HG03095 (cell line): Measurements from ENCODE around the gene CRLF2.
"Not testable (repeated sequence)": the region's sequence is repeated elsewhere in the genome, so short reads cannot be mapped to it uniquely, and the experiment has no call there.

Experiments
- ATAC-seq: cut with Tn5 transposase; IDR thresholded peaks from one replicate; pipeline ENCODE4 v1.9.1; 2021; ENCODE audit warnings: moderate library complexity; ENCODE audit not compliant: unreplicated experiment

CRLF2 gene

DNA sequence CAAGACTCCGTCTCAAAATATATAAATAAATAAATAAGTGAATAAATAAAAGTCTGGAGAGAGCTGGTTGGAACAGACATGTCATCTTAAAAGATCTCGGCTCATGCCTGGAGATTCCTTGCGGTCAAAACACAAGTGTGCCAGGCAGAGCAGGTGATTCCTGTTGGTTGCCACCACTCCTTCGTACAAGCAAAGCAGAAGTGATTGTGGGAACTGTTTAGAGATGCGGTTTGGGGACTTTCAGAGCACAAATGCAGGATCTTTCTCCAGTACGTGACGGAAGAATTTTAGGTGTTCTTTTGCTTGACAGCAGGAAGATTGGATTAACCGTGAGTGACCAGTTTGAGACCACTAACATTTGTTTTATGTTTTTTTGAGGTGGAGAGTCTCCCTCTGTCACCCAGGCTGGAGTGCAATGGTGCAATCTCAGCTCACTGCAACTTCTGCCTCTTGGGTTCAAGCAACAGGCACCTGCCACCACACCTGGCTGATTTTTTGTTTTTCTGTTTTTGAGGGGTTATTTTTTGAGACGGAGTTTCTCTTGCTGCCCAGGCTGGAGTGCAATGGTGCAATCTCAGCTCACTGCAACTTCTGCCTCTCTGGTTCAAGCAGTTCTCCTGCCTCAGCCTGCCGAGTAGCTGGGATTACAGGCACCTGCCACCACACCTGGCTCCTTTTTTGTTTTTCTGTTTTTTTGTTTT, 2.8 kb upstream of the CRLF2 start:
- no peak for ATAC-seq

DNA sequence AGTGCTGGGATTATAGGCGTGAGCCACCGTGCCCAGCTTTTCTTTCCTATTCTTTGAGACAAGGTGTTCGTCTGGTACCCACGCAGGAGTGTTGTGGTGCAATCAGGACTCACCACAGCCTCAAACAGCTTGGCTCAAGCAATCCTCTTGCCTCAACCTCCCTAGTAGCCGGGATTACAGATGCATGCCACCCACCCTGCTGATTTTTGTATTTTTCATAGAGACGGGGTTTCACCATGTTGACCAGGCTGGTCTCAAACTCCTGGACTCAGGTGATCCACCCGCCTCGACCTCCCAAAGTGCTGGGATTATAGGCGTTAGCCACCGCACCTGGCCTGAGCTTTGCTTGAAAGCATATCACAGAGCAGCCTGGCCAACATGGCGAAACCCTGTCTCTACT, 1.5 kb upstream of the CRLF2 start:
- ATAC-seq: no peak

DNA sequence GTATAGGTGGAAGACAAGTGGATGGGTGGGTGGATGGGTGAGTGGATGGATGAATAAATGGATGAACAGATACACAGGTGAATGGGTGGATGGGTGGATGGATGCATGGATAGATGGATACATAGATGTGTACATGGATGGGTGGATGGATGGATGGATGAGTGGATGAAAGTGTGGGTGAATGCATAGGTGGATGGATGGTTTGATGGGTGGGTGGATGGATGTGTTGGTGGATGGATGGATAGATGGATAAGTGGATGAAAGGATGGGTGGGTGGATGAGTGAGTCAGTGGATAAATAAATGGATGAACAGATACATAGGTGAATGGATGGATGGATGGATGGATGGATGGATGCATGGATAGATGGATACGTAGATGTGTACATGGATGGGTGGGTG, 1.6 kb downstream of the CRLF2 start:
- no peak for ATAC-seq

DNA sequence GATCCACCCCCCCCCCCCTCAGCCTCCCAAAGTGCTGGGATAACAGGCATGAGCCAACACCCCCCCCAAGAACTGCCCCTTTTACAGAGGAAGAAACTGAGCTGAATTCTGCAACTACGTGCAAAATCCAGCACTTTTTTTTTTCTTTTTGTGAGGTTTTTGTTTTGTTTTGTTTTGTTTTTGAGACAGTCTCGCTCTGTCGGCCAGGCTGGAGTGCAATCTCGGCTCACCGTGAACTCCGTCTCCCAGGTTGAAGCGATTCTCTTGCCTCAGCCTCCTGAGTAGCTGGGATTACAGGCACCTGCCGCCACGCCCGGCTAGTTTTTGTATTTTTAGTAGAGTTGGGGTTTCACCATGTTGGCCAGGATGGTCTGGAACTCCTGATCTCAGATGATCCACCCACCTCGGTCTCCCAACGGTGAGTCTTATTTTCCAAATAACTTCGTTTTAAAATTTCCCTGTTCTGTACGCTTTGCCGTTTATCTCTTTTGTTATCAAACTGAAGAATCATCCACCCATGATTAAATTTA, 4.9 kb downstream of the CRLF2 start:
- ATAC-seq: no peak

DNA sequence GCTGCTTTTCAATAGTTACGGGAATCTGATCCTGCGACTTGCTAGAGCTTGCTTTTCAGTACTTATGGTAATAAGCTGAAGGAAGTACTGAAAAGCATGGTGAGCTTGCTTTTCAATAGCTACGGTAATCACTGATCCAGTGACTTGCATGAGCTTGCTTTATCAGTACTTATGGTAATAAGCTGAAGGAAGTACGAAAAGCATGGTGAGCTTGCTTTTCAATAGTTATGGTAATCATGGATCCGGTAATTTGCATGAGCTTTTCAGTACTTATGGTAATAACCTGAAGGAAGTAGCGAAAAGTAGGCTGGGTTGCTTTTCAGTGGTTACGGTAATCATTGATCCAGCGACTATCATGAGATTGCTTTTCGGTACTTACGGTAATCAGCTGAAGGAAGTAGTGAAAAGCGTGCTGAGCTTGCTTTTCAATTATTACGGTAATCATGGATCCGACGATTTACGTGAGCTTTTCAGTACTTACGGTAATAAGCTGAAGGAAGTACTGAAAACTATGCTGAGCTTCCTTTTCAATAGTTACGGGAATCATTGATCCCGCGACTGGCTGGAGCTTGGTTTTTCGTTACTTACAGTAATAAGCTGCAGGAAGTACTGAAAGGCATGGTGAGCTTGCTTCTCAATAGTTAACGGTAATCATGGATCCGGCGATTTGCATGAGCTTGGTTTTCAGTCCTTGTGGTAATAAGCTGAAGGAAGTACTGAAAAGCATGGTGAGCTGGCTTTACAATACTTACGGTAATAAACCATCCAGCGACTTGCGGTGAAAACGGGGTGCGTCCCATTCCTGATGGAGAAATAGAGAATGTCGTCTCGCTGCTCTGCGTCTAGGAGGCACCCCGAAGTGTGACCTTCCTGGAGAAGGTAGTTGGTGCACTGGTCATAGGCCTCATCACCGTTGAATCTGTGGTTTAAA, 6.5 kb downstream of the CRLF2 start:
- no peak for ATAC-seq

DNA sequence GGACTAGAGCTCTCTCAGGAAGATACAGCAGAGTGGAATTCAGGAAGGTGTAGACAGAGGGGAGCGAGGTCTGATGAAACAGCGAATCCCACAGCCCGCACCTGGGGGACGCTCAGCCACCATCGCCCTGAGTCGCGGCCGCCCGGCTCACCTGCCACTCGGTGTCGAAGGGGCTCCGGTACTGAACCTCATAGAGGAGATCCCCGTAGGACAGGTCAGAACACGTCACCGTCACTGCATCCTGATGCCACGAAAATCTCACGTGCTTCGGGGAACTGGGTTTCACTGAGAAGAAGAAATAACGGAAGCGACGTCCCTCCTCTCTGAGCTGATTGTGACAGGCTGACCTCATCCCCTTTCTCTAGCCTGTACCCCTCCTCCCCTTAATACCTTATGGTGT, 10.2 kb downstream of the CRLF2 start:
- no peak for ATAC-seq

DNA sequence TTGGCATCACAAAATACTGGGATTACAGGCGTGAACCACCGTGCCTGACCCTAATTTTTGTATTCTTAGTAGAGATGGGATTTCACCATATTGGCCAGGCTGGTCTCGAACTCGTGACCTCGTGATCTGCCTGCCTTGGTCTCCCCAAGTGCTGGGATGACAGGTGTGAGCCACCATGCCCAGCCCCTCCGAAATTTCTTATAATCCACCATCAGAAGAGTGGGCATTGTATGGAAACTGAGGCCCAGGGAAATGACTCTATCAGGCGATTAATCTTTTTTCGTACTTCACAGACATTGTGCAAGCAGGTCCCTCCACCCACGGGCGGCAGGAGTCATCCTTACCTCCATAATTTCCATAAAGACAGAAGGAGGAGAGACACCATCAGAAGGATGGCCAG, 16.0 kb downstream of the CRLF2 start:
- no peak for ATAC-seq

DNA sequence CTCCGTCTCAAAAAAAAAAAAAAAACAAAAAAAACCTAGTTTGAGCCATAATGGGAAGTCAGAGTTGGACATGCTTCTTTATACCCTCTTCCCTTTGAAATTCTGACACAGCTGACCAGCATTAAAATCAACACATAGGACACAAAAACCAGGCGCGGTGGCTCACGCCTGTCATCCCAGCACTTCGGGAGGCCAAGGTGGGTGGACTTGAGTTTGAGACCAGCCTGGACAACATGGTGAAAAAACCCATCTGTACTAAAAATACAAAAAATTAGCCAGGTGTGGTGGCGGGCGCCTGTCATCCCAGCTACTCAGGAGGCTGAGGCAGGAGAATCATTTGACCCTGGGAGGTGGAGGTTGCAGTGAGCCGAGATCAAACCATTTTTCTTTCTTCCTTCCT, 20.3 kb downstream of the CRLF2 start:
- not testable (repeated sequence) for ATAC-seq

DNA sequence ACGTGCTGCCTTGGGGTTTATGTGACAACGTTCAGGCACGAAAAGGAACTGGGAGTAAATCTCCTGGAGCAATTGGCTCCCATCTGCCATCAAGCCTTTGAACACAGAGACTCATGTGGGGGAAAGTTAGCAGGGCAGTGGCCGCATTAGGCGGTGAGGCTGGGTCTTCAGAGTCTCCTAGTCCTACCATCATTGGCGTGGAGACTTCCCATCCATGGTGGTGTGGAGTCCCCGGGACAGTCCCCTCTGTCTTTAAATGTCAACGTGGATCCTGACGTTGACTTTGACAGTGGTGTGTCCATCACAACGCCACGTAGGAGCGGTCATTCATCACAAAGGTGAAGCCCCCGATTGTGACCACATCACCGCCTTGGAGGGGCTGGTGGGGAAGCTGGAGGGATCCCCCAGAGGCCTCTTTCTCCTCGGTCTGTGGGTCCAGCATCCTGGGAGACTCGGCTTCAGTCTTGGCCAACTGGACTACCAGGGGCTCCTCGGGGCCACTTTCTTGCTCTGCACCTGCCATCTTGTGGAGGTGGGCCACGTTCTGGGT, 21.8 kb downstream of the CRLF2 start:
- ATAC-seq: no peak

DNA sequence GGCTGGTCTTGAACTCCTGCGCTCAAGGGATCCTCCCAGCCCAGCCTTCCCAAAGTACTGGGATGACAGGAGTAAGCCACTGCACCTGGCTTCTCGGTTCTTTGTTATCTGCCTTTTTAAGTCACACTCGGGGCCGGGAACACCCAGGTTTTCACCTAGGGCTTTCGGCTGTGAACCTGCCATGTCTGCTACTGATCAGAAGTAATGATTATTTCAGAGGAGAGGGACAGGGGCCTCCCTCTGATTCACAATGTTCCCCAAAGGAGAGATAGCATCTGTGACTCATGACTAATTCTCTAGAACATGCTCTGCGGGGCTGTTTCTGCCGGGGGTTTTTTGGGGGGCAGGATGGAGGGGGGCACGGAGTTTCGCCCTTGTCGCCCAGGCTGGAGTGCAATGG, 26.9 kb downstream of the CRLF2 start:
- ATAC-seq: no peak

DNA sequence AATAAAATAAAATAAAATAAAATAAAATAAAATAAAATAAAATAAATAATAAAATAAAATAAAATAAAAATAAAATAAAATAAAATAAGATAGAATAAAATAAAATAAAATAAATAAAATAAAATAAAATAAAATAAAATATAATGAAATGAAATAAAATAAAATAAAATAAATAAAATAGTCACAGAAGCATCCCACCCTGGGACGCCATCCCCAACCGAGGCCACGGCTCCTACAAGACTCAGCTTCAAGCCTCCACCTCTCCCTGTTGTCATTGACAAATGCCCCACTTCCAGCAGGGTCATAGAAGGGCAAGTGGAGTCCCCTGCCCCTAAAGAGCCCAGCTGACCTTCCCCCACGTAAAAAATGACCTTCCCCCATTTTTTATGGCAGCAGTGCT, 30.2 kb downstream of the CRLF2 start:
- ATAC-seq: no peak

DNA sequence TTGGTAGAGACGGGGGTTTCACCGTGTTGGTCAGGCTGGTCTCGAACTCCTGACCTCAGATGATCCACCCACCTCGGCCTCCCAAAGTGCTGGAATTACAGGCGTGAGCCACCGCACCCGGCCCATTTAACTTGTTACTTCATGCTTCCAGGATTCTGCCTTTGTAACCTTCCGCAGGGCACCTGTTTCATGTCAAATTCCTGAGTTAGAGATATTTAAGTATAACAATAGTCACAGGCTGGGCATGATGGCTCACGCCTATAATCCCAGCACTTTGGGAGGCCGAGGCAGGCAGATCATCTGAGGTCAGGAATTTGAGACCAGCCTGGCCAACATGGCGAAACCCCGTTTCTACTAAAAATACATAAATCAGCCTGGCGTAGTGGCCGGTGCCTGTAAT, 30.8 kb downstream of the CRLF2 start:
- not testable (repeated sequence) for ATAC-seq

DNA sequence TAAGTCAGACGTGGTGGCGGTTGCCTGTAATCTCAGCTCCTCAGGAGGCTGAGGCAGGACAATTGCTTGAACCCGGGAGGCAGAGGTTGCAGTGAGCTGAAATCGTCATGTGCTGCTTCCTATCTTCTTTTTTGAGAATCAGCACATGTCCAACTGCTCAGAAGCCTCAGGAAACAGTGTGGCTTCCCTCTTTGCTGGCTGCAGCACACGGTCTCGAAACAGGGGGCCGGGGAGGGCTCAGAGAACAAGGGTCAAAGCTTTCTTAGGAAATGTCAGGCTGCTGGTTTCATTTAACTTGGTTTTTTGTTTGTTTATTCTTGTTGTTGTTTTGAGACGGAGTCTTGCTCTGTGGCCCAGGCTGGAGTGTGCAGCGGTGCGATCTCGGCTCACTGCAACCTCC, 31.3 kb downstream of the CRLF2 start:
- ATAC-seq: no peak

DNA sequence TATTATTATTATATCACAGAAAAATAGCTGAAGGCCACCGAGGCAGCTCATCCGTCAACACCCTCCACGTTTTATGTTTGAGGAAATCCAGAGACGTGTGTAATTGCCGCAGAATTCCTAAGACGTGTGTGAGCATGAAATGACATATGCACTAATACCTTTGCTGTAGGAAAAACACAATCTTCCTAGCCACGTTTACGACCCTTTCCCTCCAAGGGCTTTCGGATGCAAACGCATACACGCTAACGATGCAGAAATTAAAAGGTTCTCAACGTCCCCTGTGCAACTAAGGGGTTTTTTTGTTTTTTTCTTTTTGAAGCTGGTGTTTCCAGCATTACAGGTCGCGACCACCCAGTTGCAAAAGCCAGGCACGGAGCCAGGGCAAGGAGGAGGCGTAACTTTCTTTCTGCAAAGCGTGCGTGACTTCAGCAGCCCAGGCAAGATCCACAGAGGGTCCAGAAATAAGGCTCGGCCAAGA, 33.8 kb downstream of the CRLF2 start:
- ATAC-seq: no peak

DNA sequence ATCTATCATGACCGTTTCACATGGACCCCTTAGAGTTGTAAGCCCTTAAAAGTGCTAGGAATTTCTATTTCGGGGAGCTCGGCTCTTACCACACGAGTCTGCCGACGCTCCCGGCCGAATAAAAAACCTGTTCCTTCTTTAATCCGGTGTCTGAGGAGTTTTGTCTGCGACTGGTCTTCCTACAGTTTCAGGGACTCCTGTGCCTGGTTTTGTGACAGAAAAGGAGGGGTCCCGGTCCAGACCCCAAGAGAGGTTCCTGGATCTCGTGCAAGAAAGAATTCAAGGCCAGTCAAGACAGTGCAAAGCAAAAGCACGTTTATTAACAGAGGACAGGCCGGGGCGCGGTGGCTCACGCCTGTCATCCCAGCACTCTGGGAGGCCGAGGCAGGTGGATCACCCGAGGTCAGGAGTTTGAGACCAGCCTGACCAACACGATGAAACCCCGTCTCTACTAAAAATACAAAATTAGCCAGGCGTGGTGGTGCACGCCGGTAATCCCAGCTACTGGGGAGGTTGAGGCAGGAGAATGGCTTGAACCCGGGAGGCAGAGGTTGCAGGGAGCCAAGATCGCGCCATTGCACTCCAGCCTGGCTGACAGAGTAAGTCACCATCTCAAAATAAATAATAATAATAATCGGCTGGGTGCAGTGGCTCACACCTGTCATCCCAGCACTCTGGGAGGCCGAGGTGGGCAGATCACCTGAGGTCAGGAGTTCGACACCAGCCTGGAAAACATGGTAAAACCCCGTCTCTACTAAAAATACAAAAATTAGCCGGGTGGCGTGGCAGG, 35.7 kb downstream of the CRLF2 start:
- not testable (repeated sequence) for ATAC-seq

DNA sequence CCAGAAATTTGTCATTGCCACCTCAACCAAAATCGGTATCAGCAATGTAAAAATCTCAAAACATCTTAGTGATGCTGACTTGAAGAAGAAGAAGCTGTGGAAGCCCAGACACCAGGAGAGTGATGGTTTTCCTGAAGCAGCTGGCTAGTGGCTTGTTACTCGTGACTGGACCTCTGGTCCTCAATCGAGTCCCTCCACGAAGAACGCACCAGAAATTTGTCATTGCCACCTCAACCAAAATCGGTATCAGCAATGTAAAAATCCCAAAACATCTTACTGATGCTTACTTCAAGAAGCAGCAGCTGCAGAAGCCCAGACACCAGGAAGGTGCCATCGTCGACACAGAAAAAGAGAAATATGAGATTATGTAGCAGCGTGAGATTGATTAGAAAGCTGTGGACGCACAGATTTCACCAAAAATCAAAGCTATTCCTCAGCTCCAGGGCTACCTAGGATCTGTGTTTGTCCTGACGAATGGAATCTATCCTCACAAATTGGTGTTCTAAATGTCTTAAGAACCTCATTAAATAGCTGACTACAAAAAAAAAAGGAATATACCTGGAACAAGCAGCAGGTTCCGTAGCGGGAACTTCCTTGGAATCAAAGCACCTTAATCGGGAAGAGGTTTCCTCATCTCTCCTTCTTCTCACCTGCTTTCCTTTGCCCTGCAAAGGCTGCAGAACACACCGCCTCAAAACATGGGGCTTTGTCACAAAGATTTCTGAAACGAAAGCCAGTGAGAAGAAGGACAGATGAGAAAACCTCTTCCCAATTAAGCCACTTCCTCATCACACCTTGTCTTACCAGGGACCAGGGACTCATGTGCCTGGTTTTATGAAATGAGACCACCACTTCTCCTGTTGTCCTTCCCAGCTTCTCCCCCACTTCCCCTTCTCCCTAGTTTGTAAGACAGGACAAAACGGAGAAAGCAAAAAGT, 37.6 kb downstream of the CRLF2 start:
- not testable (repeated sequence) for ATAC-seq

DNA sequence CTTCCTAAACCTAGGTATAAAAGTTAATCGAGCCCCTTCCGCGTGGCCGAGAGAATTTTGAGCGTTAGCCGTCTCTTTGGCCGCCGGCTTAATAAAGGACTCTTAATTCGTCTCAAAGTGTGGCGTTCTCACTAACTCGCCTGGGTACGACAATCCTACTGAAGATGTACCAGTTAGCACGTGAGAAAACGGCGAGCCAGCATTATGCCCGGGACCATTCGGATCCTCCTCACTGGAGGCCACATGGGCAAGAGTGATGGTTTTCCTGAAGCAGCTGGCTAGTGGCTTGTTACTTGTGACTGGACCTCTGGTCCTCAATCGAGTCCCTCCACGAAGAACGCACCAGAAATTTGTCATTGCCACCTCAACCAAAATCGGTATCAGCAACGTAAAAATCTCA, 39.0 kb downstream of the CRLF2 start:
- ATAC-seq: not testable (repeated sequence)

DNA sequence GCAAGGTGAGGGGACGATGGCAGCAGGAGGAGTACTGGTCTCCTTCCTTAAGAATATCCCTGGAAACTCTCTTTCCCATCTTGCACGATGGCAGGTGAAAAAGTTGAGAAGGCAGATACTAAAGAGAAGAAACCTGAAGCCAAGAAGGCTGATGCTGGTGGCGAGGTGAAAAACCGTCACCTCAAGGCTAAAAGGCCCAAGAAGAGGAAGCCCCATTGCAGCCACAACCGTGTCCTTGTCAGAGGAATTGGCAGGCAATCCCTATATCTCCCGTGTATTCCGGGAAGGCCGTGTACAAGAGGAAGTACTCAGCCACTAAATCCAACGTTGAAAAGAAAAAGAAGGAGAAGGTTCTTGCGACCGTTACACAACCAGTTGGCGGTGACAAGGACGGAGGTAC, 40.0 kb downstream of the CRLF2 start:
- ATAC-seq: no peak

DNA sequence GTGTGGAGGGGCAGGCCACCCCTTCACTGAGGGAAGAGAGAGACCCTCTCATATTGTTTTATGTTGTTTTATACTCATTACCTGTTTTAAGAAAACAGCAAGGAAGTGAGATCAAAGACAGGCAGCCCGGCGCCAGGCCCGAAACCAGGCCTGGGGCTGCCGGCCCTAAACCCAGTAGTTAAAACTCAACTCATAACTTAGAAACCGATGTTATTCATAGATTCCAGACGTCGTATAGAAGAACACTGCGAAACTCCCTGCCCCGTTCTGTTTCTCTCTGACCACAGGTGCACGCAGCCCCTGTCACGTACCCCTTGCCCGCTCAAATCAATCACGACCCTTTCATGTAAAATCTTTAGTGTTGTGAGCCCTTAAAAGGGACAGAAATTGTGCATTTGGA, 40.5 kb downstream of the CRLF2 start:
- not testable (repeated sequence) for ATAC-seq

DNA sequence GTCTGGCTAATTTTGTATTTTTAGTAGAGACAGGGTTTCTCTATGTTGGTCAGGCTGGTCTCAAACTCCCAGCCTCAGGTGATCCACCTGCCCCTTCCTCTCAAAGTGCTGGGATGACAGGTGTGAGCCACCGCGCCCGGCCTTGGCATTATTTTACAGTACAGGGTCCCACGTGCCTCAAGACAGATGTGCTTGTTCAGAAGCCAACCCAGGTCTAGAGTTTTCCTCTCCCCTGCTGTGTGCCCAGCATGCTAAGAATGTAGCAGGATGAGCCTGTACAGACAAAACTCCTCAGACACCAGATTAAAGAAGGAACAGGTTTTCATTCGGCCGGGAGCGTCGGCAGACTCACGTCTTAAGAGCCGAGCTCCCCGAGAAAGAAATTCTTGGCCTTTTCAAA, 42.2 kb downstream of the CRLF2 start:
- ATAC-seq: no peak
